CD4-positive, alpha-beta T cell (primary cell): ENCODE measurements around the gene RMP24.

Experiments used
- ATAC-seq: fragments of 200-7000 bp; cut with Tn5 transposase; one replicate; pipeline ENCODE4 v1.10.0; 2022; ENCODE audit warnings: mild to moderate bottlenecking; ENCODE audit not compliant: poor library complexity
- CTCF ChIA-PET: fragments of 350-600 bp; sonication (Branson Sonifier 250); formaldehyde crosslinking; loops from one replicate; lab custom pipeline; 2021; ENCODE audit warnings: antibody characterized with exemption, inconsistent platforms; lab: Charles Lee
- POLR2A ChIA-PET: fragments of 350-600 bp; sonication (Branson Sonifier 250); formaldehyde crosslinking; loops from one replicate; lab custom pipeline; 2021; ENCODE audit warnings: antibody characterized with exemption, inconsistent platforms; lab: Charles Lee
- DNase-seq, 14 experiments: peaks; one replicate each; pipeline ENCODE4 v3.0.0-alpha.2; 2013 to 2020; ENCODE audit warnings: mixed read lengths in 2 of 14
- H3K27ac ChIP-seq, 2 donors: one replicate each; pipeline versions ENCODE4 v1.5.1 to v1.7.0; 2013; ENCODE audit warnings: low read length in 2 of 2, low read depth in 1 of 2, mild to moderate bottlenecking in 1 of 2
- H3K27me3 ChIP-seq, 2 experiments: 1 replicate in 1 of 2; 2 replicates in 1 of 2; pipeline versions ENCODE4 v1.6.1 to v1.7.0; 2013; ENCODE audit warnings: low read length in 2 of 2, control low read depth in 1 of 2, mild to moderate bottlenecking in 1 of 2, moderate library complexity in 1 of 2; ENCODE audit not compliant: insufficient read depth in 2 of 2, control insufficient read depth in 1 of 2
- H3K36me3 ChIP-seq: one replicate; pipeline ENCODE4 v1.6.1; 2013; ENCODE audit warnings: low read length, control low read depth; ENCODE audit not compliant: insufficient read depth
- H3K4me1 ChIP-seq: one replicate; pipeline ENCODE4 v1.6.1; 2013; ENCODE audit warnings: low read length, control low read depth; ENCODE audit not compliant: insufficient read depth
- H3K4me3 ChIP-seq: one replicate; pipeline ENCODE4 v1.5.1; 2013; ENCODE audit warnings: mild to moderate bottlenecking, low read length, moderate library complexity
- H3K9me3 ChIP-seq, 2 experiments: 1 replicate in 1 of 2; 2 replicates in 1 of 2; pipeline versions ENCODE4 v1.6.1 to v1.7.0; 2013; ENCODE audit warnings: low read length in 2 of 2, mild to moderate bottlenecking in 2 of 2, control low read depth in 1 of 2, moderate library complexity in 1 of 2; ENCODE audit not compliant: control insufficient read depth in 1 of 2, insufficient read depth in 1 of 2
- H3K27ac Mint-ChIP-seq: one replicate; pipeline ENCODE4 v1.8.0; 2020; ENCODE audit warnings: mixed read lengths
- H3K27me3 Mint-ChIP-seq: one replicate; pipeline ENCODE4 v1.8.0; 2021; ENCODE audit warnings: mixed read lengths
- H3K36me3 Mint-ChIP-seq: one replicate; pipeline ENCODE4 v1.8.0; 2021; ENCODE audit warnings: low read depth, mixed read lengths
- H3K4me1 Mint-ChIP-seq: one replicate; pipeline ENCODE4 v1.8.0; 2021; ENCODE audit warnings: low read depth, mixed read lengths
- H3K4me3 Mint-ChIP-seq: one replicate; pipeline ENCODE4 v1.8.0; 2020; ENCODE audit warnings: mild to moderate bottlenecking, mixed read lengths
- H3K9me3 Mint-ChIP-seq: one replicate; pipeline ENCODE4 v1.8.0; 2020; ENCODE audit warnings: mixed read lengths
- intact Hi-C, 2 experiments: fragments of 100-400 bp; cut with DNase I in 1 of 2; cut with micrococcal nuclease in 1 of 2; formaldehyde crosslinking; loops; one replicate each; pipeline versions ENCODE4 v1.15.1 to v1.9.0; 2023 to 2025; cut with DNase I, micrococcal nuclease
- TF ChIP-seq, protein P1 (sequence below): fragments of 200-600 bp; IDR thresholded peaks from one replicate; pipeline ENCODE4 v1.8.0; 2022; ENCODE audit warnings: antibody characterized with exemption, mild to moderate bottlenecking

Gene RMP24

DNA sequence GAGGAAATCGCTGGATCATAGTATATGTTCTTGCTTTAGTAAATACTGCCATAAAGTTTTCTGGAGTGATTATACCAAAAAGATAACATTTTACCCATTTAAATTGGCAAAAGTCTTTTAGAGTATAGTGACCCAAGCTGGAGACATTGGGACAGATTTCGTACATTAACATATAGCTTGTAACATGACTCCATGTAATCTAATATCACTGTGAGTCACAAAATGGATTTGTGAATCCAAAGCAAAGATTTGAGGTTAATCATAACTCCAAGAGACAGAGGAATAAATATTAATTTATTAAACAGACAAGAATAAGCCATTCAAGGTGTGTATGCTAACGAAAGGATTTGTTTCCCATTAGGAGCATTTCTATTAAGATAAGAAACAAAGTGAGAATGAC lies 45.0 kb upstream of the RMP24 start:
- Mint-ChIP-seq H3K4me3 (no peak overlapping the region), H3K4me1 (no peaks in the 10 kb centered on the region), H3K27me3 (peaks cover 34% of the 10 kb centered on the region), H3K27ac (no peak overlapping the region), H3K9me3 (peaks cover 3% of the 10 kb centered on the region), H3K36me3 (no peaks in the 10 kb centered on the region)
- CTCF ChIA-PET, result no interaction called here
- POLR2A ChIA-PET, result no interaction called here
- no peak overlapping the region for H3K4me3 ChIP-seq
- TF ChIP-seq, protein P1, sequence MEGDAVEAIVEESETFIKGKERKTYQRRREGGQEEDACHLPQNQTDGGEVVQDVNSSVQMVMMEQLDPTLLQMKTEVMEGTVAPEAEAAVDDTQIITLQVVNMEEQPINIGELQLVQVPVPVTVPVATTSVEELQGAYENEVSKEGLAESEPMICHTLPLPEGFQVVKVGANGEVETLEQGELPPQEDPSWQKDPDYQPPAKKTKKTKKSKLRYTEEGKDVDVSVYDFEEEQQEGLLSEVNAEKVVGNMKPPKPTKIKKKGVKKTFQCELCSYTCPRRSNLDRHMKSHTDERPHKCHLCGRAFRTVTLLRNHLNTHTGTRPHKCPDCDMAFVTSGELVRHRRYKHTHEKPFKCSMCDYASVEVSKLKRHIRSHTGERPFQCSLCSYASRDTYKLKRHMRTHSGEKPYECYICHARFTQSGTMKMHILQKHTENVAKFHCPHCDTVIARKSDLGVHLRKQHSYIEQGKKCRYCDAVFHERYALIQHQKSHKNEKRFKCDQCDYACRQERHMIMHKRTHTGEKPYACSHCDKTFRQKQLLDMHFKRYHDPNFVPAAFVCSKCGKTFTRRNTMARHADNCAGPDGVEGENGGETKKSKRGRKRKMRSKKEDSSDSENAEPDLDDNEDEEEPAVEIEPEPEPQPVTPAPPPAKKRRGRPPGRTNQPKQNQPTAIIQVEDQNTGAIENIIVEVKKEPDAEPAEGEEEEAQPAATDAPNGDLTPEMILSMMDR, result no peak
- intact Hi-C loops, result no loop called here
- H3K27me3 ChIP-seq, result peaks cover 0 to 9% of the 10 kb centered on the region in 2 experiments
- DNase-seq (no peak), ATAC-seq (no peak)
- no peaks in the 10 kb centered on the region for H3K4me1 ChIP-seq
- H3K36me3 ChIP-seq, result no peaks in the 10 kb centered on the region
- no peak overlapping the region for H3K27ac ChIP-seq
- H3K9me3 ChIP-seq, result peaks cover 0 to 7% of the 10 kb centered on the region in 2 experiments

DNA sequence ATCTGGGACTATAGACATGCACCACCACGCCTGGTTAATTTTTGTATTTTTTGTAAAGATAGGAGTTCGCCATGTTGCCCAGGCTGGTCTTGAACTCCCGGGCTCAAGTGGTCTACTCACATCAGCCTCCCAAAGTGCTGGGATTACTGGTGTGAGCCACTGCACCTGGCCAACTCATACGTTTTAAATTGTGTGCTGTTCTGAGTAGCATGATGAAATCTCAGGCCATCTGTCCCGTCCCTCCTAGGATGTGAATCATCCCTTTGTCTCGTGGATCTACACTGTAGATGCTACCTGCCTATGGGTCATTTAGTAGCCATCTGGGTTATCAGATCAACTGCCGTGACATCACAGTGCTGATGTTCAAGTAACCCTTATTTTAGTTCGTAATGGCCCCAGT lies 38.5 kb upstream of the RMP24 start:
- Histone ChIP-seq H3K27ac (no peak overlapping the region), H3K4me3 (no peak overlapping the region), H3K27me3 (no peaks in the 10 kb centered on the region), H3K4me1 (no peaks in the 10 kb centered on the region), H3K36me3 (no peaks in the 10 kb centered on the region), H3K9me3 (peaks cover 0 to 7% of the 10 kb centered on the region in 2 experiments)
- H3K4me3 Mint-ChIP-seq, result no peak overlapping the region
- ATAC-seq, result no peak
- TF ChIP-seq, protein P1, result no peak
- intact Hi-C loops, result no loop called here
- no peak overlapping the region for H3K27ac Mint-ChIP-seq
- peaks cover 4% of the 10 kb centered on the region for H3K27me3 Mint-ChIP-seq
- H3K4me1 Mint-ChIP-seq, result no peaks in the 10 kb centered on the region
- peaks cover 3% of the 10 kb centered on the region for H3K9me3 Mint-ChIP-seq
- H3K36me3 Mint-ChIP-seq, result no peaks in the 10 kb centered on the region
- ChIA-PET POLR2A (no interaction called here), CTCF (no interaction called here)
- DNase-seq, result no peak

DNA sequence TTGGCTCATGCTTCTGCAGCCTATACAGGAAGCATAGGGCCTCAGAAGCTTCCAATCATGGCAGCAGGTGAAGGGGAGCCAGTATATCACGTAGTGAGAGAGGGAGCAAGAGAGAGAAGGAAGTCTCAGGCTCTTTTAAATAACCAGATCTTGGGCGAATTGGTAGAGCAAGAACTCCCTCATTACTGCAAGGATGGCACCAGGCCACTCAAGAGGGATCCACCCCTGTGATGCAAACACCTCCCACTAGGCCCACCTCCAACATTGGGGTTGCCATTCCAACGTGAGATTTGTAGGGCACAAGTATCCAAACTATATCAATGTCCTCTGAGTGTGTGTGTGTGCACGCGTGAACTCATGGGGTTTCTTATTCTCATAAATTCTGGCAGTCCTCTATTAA lies 37.6 kb upstream of the RMP24 start:
- TF ChIP-seq, protein P1, result no peak
- Histone ChIP-seq H3K4me1 (no peaks in the 10 kb centered on the region), H3K4me3 (no peak overlapping the region), H3K27me3 (no peaks in the 10 kb centered on the region), H3K9me3 (peaks cover 0 to 6% of the 10 kb centered on the region in 2 experiments), H3K27ac (no peak overlapping the region), H3K36me3 (no peaks in the 10 kb centered on the region)
- no peak for ATAC-seq
- DNase-seq, result no peak
- POLR2A ChIA-PET, result no interaction called here
- Mint-ChIP-seq H3K27ac (no peak overlapping the region), H3K9me3 (peaks cover 3% of the 10 kb centered on the region), H3K36me3 (no peaks in the 10 kb centered on the region), H3K27me3 (peaks cover 12% of the 10 kb centered on the region), H3K4me1 (no peaks in the 10 kb centered on the region), H3K4me3 (no peak overlapping the region)
- intact Hi-C loops, result no loop called here
- CTCF ChIA-PET, result no interaction called here
